GM12872 (cell line): Measurements from ENCODE around the gene FMO2.

Experiments
- CTCF ChIP-seq: IDR thresholded peaks from 3 replicates; pipeline ENCODE4 v1.5.1; 2011; ENCODE audit warnings: low read depth, mild to moderate bottlenecking, low read length, moderate library complexity; ENCODE audit not compliant: insufficient read depth

The FMO2 gene

DNA sequence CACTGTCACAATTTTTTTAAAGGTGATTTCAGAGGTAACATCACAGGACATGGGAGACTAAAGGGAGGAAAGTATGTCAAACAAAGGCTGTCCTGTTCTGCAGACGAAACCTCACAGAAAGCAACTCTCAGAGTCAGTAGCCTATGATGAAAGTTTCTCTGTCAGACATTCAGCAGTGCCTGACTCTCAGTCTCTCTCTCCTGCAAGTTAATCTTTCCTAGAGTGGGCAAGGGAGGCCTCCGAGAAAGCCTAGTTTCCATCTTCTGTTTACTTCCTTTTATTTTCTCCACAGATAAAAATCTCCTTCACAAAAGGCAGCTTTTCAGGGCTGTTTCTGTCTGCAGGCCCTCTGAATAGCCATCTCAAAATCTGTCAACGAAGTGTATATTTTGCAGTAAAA lies 24.9 kb upstream of the FMO2 start:
- TF ChIP-seq CTCF = no peak

DNA sequence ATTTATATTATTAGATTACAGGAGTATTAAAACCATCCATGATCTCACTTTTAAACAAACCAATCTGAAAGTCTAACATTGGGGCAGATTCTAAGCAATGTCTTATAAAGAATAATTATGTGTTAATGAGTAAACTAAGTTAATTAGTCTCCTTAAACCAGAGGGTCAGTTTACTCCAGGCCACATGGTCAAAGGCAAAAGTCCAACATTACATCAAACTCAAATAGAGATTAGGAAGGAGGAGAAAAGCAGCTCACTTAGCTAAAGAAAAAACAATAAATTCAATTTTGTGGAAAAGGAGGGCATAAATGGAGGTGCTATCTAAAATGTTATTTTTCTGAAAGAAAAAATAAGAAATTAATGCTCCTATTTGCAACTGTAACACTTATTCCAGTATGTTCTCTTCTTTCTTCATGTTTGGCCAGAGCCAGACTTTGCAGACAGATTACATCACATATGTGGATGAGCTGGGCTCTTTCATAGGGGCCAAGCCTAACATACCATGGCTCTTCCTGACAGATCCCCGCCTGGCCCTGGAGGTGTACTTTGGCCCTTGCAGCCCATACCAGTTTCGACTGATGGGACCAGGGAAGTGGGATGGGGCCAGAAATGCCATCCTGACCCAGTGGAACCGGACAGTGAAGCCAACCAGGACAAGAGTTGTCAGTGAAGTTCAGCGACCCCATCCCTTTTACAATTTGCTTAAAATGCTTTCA lies 24.3 kb upstream of the FMO2 start:
- TF ChIP-seq CTCF = no peak

DNA sequence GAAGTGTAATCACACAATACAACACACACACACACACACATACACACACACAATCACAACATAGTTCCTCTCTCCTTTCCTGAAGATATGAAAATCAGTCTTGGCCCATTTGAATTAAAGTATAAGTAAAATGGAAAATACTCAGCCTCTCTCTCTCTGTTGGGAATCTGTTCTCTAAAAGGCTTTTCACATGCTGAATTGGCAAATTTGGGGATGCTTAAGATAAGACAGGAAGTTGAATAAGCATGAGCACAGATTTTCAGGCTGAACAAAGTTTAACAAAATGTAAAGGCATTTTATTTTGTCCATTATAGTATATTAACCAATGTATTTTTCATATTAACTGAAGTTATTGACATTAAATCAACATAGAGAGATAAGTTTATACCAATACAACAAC lies 23.7 kb upstream of the FMO2 start:
- no peak for TF ChIP-seq CTCF

DNA sequence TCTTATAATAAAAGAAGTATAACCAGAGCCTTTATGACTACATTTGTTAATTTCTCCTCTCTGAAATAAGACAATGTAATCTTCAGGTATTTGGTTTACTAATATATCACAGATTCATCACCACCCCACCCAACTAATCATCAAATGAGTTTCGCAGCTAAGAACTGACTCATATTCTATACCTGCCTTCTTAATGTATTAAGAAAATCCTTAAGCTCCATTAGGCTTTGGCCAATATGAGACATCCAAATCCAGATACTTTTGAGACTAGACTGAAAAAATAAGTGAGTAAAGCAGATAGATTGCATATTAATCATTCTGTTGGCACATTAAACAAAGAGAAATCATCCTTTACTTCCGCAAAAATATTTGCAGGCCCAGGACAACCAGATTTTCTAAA lies 18.7 kb upstream of the FMO2 start:
- TF ChIP-seq CTCF = no peak

DNA sequence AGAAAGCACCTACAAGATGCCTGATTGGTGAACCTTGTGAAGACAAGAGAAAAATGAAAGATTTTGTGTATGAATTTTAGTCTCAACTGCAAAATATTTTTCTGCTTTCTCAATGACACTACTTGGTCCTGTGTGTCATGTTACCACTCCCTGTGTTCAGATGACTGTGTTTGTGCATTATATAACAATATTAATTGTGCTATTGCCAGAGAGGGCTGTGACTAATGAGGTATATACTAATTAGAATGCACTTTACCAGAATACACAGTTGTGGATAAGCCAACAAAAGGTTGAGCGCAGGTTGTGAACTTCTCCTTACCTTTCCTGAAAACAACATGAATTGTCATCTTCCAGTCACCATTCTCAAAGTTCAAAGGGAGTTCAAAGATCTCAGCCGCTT lies 17.3 kb upstream of the FMO2 start:
- no peak for TF ChIP-seq CTCF

DNA sequence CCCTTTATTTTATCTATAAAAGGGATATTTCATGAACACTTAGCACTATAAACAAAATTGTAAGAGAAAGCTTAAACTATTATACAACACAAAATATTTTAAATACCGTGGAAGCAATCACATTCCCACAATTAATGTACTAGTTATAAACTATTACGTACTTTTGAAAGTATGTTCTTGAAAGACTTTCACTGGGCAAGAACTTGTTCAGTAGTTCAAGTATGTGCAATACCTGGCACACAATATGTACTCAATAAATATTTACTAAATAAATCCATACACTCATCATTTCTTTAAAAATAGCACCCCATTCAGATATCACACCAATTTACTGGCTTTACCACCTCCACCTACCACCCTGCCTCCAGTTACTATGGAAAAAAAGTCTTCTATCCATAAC lies 12.6 kb upstream of the FMO2 start:
- TF ChIP-seq CTCF = no peak

DNA sequence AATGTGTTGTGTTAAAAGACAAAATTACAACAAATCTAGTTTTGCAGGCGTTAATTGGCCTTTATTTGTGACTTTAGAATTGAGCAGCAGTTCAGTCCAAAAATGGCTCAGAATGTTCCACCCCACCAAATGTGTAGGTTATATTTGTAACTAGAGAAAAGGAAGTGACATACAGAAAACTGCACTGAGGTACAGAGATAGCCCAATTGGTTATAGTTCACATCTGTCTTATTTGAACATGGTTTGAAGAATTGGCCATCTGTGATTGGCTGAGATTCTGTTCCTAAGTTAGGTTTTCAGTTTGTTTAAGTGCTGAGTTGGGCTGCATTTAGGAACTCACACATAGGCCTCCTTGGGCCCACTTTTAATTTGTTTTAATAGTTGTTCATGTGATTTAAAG lies 12.0 kb upstream of the FMO2 start:
- no peak for TF ChIP-seq CTCF
